Erythroblast (primary cell): ENCODE results near the gene EXOC5.

ENCODE experiments used
- DNase-seq, 2 experiments: peaks; one replicate each; lab custom pipeline; 2025; lab: John Stamatoyannopoulos, UW
- GATA1 ChIP-seq: IDR thresholded peaks from 2 replicates; pipeline ENCODE4 v1.6.1; 2011; ENCODE audit warnings: low read depth, mild to moderate bottlenecking, control low read depth, low read length, moderate library complexity
- POLR2A ChIP-seq: IDR thresholded peaks from 2 replicates; pipeline ENCODE4 v1.6.1; 2011; ENCODE audit warnings: mild to moderate bottlenecking, low read length

The EXOC5 gene, protein sequence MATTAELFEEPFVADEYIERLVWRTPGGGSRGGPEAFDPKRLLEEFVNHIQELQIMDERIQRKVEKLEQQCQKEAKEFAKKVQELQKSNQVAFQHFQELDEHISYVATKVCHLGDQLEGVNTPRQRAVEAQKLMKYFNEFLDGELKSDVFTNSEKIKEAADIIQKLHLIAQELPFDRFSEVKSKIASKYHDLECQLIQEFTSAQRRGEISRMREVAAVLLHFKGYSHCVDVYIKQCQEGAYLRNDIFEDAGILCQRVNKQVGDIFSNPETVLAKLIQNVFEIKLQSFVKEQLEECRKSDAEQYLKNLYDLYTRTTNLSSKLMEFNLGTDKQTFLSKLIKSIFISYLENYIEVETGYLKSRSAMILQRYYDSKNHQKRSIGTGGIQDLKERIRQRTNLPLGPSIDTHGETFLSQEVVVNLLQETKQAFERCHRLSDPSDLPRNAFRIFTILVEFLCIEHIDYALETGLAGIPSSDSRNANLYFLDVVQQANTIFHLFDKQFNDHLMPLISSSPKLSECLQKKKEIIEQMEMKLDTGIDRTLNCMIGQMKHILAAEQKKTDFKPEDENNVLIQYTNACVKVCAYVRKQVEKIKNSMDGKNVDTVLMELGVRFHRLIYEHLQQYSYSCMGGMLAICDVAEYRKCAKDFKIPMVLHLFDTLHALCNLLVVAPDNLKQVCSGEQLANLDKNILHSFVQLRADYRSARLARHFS

DNA sequence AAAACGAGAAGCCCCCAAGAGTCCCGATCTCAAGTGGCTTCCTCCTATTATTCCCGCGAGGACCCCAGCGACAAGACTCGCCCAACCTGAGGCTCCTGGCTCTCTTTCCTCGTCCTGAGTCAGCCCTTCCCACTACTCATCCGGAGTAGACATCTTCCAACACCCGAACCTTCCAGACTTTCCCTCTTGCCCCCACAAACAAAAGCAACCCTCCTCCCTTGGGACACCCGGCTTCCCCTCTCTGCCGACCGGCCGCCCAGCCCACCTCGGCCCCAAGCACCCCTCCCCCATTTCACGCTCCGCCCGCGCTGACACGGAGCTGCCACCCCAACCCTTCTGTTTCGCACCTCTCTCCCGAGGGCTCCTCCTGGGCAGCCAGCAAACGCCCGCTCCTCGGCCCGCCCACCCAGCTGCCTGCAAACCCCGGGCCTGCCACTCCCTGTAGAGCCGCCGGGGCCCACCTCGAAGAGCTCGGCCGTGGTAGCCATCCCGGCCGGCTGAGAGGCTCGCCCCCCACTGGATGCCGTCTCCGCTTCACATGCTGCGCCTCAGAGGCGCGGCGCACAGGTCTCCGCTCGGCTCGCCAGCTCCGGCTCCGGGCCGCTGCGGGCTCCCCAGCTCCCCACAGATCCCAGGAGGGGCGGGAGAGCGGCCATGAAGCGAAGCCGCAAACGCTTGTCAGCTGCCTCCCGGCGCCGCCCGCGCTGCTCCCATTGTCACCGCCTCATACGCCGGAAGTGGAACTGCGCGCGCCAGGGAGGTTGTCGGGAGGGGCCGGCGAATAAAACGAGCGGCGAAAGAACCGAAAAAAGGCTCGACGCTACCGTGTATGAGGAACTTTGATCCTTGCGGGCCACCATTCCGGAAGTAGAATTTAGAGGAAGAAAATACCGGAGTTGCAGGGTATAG lies at the start of gene EXOC5, which contains the start of gene AP5M1:
Gene EXOC5 (minus strand): TSS at position 745 of the 909 bp plus-strand sequence. CDS start 257 bp downstream, at position 488.
Gene AP5M1 (plus strand): TSS at position 811 of the 909 bp plus-strand sequence. CDS start 344 bp downstream, outside the sequence.
- TF ChIP-seq POLR2A (peak; percentile 84), GATA1 (no peak)

DNA sequence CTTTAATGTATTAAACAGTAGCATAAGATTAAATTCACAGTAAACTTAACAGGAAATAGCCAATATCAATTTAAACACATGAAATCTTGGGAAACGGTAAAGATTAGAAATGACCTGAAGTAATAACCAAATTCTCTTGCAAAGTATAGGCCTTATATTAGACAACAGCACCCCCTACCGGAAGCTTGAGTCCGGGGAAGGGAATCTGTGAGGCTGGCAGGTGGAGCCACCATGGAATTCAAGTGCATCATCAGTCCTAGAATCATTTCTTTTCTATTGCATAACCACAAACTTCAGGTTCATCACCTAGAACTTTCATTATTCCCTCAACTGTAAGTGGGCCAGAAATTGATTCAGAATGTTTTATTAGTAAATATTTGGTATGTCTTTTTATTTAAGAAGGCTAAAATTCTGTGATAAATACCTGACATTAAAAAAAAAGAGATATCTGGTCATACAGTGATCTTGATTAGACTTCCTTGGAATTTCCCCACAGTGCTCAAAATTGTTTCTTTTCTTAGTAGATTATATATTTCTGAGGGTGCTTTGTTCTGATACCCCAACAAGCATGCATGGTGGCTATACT lies 48.6 kb upstream of the EXOC5 start:
- TF ChIP-seq POLR2A (no peak), GATA1 (no peak)
- DNase-seq = peak; percentile 77 to 90

More for the DNA sequence above, at the start of gene EXOC5, which contains the start of gene AP5M1:
- peak; percentile 96 for DNase-seq

DNA sequence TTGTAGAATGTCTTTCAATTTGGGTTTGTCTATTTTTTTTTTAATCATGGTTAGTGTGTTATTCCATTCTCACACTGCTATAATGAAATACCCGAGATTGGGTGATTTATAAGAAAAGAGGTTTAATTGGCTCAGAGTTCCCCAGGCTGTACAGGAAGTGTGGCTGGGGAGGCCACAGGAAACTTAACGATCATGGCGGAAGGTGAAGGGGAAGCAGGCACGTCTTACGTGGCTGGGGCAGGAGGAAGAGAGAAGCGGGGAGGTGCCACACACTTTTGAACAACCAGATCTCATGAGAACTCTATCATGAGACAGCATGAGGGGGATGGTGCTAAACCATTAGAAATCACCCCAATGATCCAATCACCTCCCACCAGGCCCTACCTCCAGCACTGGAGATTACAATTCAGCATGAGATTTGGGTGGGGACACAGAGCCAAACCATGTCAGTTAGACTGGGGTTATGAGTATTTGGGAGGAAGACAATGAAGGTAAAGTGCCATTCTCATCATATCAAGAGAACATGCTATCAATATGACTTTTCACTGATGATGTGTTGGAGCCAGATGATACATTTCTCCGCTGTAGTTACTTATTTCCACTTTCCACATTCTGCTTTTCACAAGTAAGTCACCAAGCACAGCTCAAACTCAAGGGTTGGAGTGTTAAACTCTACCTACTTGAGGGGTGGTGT lies 45.8 kb upstream of the EXOC5 start:
- DNase-seq = no peak
- TF ChIP-seq POLR2A = no peak
- no peak for TF ChIP-seq GATA1

DNA sequence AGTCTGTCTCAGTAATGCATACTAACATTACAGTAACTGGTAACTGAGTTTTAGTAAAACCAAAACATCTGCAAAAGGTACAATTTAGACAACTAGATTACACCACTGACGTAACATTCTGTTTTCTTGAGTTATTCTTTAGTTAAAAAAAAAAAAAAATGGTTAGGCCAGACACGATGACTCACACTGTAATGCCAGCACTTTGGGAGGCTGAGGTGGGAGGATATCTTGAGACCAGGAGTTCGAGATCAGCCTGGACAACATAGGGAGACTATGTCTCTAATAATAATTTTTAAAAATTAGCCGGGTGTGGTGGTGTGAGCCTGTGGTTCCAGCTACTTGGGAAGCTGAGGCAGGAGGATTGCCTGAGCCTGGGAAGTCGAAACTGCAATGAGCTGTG lies 34.2 kb upstream of the EXOC5 start:
- no peak for DNase-seq
- TF ChIP-seq POLR2A = no peak

DNA sequence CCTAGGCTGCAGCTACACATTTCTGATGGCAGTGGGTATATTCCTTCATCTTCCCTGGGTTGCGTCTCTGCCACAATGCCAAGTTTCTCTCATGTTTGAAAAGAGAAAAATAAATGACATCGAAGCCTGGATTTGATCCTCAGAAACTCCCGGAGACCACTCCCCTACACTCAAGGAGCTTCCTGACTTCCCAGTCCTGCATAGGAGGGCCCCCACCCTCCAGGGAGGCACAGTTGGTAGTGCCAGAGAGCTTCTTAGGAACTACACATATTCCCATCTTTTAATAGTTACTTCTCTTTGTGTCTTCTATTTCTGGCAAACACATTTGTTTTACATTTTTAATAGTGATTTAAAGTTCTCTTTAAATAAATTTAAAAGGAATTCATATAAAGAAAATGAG lies 30.8 kb upstream of the EXOC5 start:
- no peak for TF ChIP-seq GATA1
- TF ChIP-seq POLR2A = no peak
- DNase-seq = no peak

DNA sequence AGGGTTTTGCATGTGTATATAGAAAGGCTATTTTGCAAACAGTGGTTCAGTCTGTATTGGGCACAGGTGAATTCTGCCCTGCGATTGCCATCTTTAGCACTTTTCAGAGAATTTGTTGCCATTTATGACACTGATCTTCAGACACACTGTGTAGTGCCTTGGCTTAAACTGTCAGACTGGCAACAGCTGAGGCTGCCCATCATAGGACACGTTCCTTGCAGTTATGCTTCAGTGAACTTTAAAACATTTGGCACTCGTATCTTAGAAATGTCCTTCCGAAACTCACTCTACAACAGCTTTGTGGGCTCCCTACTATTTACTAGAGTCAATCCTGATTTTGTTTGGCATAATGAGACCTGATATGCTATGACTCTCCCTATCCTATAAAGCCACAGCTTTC lies 29.1 kb upstream of the EXOC5 start:
- no peak for DNase-seq
- TF ChIP-seq GATA1 = no peak
- TF ChIP-seq POLR2A = no peak

DNA sequence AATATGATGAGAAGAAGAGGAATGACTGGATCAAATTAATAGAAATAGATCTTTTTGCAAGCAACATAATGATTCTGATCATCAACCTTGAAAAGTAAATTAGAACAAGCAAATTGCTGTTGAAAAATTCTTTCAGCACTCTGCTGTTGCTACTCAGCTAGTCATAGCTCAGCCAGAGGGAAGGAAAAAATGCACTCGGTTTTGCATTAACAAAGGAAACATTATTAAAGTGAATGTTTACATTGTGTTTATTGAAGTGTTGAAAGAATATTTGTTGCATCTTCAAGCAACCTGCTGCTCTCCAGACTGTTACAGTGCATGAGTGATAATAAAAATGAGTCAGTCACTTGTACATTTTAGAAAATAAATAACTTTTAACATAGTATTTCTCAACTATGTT lies 26.5 kb upstream of the EXOC5 start:
- TF ChIP-seq POLR2A = no peak
- DNase-seq = no peak

DNA sequence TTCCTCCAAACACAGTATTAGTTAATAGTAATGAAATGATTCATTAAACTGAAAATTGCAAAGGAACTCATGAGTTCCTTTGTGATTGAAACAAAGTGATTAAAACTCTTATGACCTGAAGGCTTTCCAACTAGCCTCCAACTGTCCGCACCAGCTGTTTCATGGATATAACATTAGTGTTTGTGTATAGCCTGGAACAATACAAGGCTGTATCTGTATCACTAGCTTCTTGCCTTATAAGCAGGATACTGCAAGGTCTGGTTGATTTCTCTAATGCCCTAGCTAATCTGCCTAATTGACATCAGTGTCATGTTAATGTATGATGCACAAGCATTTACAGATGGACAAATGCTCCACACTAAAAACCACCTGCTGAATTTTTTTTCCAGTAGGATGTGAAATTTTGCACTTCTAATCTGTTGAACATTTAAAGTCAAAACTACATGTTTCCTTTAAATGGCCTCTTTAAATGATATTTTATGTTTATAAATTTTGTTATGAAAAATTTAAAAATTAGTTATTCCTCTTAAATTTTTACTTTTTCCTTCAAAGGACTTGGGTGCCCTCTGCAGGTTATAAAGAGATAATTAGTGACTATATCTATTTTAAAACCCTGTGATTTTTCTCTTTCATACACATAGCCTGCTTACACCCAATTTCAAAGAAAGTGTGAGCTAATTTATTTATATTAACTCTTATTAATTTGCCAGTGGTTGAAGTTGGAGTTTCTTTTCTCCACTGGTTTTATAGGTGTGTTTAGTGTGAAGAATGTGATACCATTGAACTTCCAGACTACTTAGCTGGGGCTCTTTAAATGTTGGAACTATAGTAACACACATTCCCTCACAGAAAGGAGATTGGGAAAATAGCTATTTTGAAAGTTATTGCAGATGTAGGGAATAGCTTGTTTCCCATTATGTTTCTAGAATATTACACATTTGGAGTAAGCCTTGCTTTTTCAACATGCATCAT lies 25.4 kb upstream of the EXOC5 start:
- DNase-seq = peak; percentile 30 to 54
- TF ChIP-seq POLR2A = no peak
- TF ChIP-seq GATA1 = no peak

DNA sequence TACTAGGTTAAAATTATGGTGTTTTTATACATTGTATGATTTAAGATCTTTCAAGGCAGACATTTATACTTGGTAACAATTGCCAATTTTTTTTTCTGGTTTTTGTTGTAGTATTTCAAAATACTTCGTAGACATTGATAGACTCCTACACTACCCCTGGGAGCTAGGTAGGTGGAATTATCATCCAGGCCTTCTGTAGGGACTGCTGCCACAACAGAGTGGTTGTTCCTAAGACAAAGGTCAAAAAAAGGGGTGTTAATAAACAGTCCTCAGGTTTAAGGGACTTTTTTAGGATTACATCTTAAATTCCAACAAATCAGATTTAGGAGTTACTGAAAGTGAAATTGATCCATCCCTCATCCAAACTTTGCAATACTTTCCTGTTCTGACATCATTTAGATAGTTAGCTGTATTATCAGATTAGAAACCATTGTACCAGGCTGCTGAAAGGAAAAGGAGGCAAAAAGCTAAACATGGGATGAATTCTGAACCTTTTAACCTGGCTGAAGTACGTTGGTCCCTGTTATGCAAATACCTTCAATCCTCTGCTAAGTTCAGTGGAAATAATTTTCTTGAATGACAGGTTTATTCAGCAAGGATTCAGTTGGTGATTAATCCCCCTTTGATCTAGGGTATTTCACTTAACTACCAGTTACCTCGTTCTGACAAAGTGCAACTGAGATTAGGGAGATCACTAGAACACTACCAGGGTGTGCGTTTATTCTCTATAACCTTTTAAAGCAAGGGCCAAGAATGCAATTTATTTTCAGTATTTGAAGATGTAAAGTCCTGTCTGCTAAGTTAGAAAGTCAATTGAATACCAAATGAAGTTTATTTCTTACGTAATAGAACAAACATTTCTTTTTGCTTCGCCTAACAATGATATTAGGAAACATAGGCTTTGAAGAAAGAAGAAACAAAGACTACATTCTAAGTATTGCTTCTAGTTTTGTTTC lies 23.3 kb upstream of the EXOC5 start:
- TF ChIP-seq POLR2A (no peak), GATA1 (no peak)
- no peak for DNase-seq

DNA sequence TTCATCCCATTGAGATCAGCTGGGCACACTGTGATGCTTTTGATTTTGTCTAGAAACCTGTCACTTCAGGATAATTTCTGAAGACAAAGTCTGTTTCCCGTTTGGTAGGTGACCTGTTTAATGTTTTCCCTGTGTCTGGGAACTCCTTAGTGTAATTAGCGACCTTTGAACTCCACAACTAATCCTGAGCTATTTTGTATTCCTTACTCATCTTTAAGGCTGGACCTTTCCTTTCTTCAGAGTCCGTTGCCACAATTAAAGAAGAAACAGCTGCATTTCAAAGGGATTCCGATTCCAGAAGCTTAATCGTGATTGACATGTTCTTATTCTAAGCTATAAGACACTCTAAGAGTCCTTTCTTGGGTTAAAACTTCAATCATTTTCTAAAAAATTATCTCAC lies 22.0 kb upstream of the EXOC5 start:
- no peak for DNase-seq
- TF ChIP-seq POLR2A (no peak), GATA1 (no peak)

DNA sequence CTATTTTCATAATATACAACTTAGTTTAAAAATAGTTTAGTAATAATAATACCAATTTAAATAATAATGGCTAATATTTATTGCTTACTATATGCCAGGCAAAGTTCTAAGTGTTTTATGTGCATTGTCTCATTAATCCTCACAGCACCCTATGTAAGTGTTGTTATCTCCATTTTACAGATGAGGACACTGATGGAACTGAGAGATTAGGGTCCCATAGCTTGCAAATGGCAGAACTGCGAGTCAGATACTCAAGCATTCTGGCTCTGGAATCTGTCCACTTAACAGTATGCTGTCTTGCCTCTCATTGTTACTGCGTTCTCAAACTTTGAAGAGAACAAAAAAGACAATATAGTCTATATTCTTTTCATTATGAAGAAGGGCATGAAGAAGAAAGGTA lies 19.0 kb upstream of the EXOC5 start:
- DNase-seq = peak; percentile 74 to 93

More for the DNA sequence above, 19.0 kb upstream of the EXOC5 start:
- TF ChIP-seq POLR2A (no peak), GATA1 (peak; percentile 26)
